Progenitor cell of endocrine pancreas (in vitro differentiated cells): ENCODE data around the gene TIPARP. TPM values are rescaled to one million over a fixed set of nuclear protein-coding genes. Genes with fewer than 3 reads are reported as not detected.

Source experiments
- DNase-seq: peaks from one replicate; pipeline ENCODE4 v3.0.0; 2021; ENCODE audit warnings: low spot score; ENCODE audit not compliant: unreplicated experiment
- H3K27ac Mint-ChIP-seq: 2 replicates; pipeline ENCODE4 v1.8.0; 2021; ENCODE audit warnings: mild to moderate bottlenecking, moderate library complexity, mixed read lengths
- H3K27me3 Mint-ChIP-seq: 2 replicates; pipeline ENCODE4 v1.8.0; 2021; ENCODE audit warnings: mixed read lengths
- H3K36me3 Mint-ChIP-seq: 2 replicates; pipeline ENCODE4 v1.8.0; 2022; ENCODE audit warnings: mixed read lengths; ENCODE audit not compliant: insufficient read depth
- H3K4me1 Mint-ChIP-seq: 2 replicates; pipeline ENCODE4 v1.8.0; 2021; ENCODE audit warnings: low read depth, mixed read lengths
- H3K4me3 Mint-ChIP-seq: 2 replicates; pipeline ENCODE4 v1.8.0; 2021; ENCODE audit warnings: low read depth, mild to moderate bottlenecking, moderate library complexity, mixed read lengths
- H3K9me3 Mint-ChIP-seq: 2 replicates; pipeline ENCODE4 v1.8.0; 2021; ENCODE audit warnings: low read depth, mixed read lengths
- CTCF ChIP-seq: fragments of 200-600 bp; sonication (generic); IDR thresholded peaks from one replicate; pipeline ENCODE4 v1.5.0; 2021; ENCODE audit warnings: antibody characterized with exemption, mild to moderate bottlenecking; ENCODE audit not compliant: unreplicated experiment
- total RNA-seq: library from RNA; stranded (reverse); gene quantifications from 2 replicates; pipeline ENCODE4 v1.2.1, GENCODE V29; 2021

The TIPARP gene
- total RNA-seq, 1 donor from 2014 or later, result 38.6 TPM

- Mint-ChIP-seq H3K27me3 (no peaks in the 10 kb centered on the region), H3K4me3 (no peak overlapping the region), H3K27ac (no peak overlapping the region), H3K4me1 (peaks cover 15% of the 10 kb centered on the region), H3K9me3 (no peaks in the 10 kb centered on the region), H3K36me3 (peaks cover 15% of the 10 kb centered on the region)
- TF ChIP-seq CTCF, result no peak
- DNase-seq, result no peak
Measured at GRCh38 chr3:156716105-156716862, 41.9 kb downstream of the TIPARP start.

- Mint-ChIP-seq H3K36me3 (peaks cover 15% of the 10 kb centered on the region), H3K27me3 (no peaks in the 10 kb centered on the region), H3K4me3 (no peak overlapping the region), H3K27ac (peak overlapping the region; percentile 49), H3K9me3 (no peaks in the 10 kb centered on the region), H3K4me1 (peaks cover 16% of the 10 kb centered on the region)
- DNase-seq, result no peak
- no peak for TF ChIP-seq CTCF
Measured at GRCh38 chr3:156718622-156719306, 44.4 kb downstream of the TIPARP start.

GRCh38 chr3:156720826-156721225 lies 46.4 kb downstream of the TIPARP start:
- peaks cover 30% of the 10 kb centered on the region for H3K4me1 Mint-ChIP-seq
- no peaks in the 10 kb centered on the region for H3K9me3 Mint-ChIP-seq

GRCh38 chr3:156721687-156722618 lies 47.6 kb downstream of the TIPARP start:
- Mint-ChIP-seq H3K27ac (no peak overlapping the region), H3K36me3 (peaks cover 5% of the 10 kb centered on the region), H3K27me3 (no peaks in the 10 kb centered on the region), H3K4me1 (peaks cover 39% of the 10 kb centered on the region), H3K9me3 (no peaks in the 10 kb centered on the region), H3K4me3 (no peak overlapping the region)
- no peak for TF ChIP-seq CTCF
- DNase-seq, result no peak

More at GRCh38 chr3:156720826-156721225, 46.4 kb downstream of the TIPARP start:
- DNase-seq, result no peak
- Mint-ChIP-seq H3K36me3 (peaks cover 5% of the 10 kb centered on the region), H3K4me3 (no peak overlapping the region), H3K27me3 (no peaks in the 10 kb centered on the region), H3K27ac (no peak overlapping the region)
- no peak for TF ChIP-seq CTCF

- DNase-seq, result no peak
- Mint-ChIP-seq H3K9me3 (no peaks in the 10 kb centered on the region), H3K27ac (no peak overlapping the region), H3K4me3 (no peak overlapping the region), H3K27me3 (no peaks in the 10 kb centered on the region), H3K4me1 (peaks cover 48% of the 10 kb centered on the region), H3K36me3 (peaks cover 3% of the 10 kb centered on the region)
- TF ChIP-seq CTCF, result no peak
Measured at GRCh38 chr3:156723182-156723619, 48.8 kb downstream of the TIPARP start.
